ENCODE results near the gene TRIM72.
"Not testable (repeated sequence)": the region's sequence is repeated elsewhere in the genome, so short reads cannot be mapped to it uniquely, and the experiment has no call there.

Gene TRIM72

GRCh38 chr16:31216422-31217135 lies 2.7 kb downstream of the TRIM72 start, which contains the start of gene PYDC1:
PYDC1 (minus strand) TSS chr16:31217135; CDS start chr16:31217028, 107 bp downstream.
- DNase-seq: no peak

- DNase-seq: no peak
These were observed 3.2 kb downstream of the TRIM72 start for GRCh38 chr16:31217136-31217530.

GRCh38 chr16:31219154-31219741 lies 5.3 kb downstream of the TRIM72 start:
- no peak for DNase-seq

- DNase-seq: no peak
These were observed 7.6 kb downstream of the TRIM72 start for GRCh38 chr16:31221357-31222160.

- no peak for DNase-seq
These were observed 9.1 kb downstream of the TRIM72 start for GRCh38 chr16:31223044-31223443.

GRCh38 chr16:31224092-31224955 lies 10.4 kb downstream of the TRIM72 start:
- no peak for DNase-seq

GRCh38 chr16:31225193-31225592 lies 11.3 kb downstream of the TRIM72 start:
- DNase-seq: no peak

GRCh38 chr16:31228206-31228605 lies 14.3 kb downstream of the TRIM72 start:
- DNase-seq: no peak

GRCh38 chr16:31229501-31229900 lies 15.6 kb downstream of the TRIM72 start:
- DNase-seq: no peak

- DNase-seq: no peak
These were observed 24.1 kb downstream of the TRIM72 start for GRCh38 chr16:31238041-31238440.

GRCh38 chr16:31242206-31242605 lies 28.3 kb downstream of the TRIM72 start:
- DNase-seq: no peak

GRCh38 chr16:31243734-31244670 lies 30.1 kb downstream of the TRIM72 start:
- no peak for DNase-seq

GRCh38 chr16:31245598-31245997 lies 31.7 kb downstream of the TRIM72 start:
- DNase-seq: not testable (repeated sequence)

- no peak for DNase-seq
These were observed 32.4 kb downstream of the TRIM72 start for GRCh38 chr16:31246296-31246695.

GRCh38 chr16:31248344-31248743 lies 34.4 kb downstream of the TRIM72 start:
- DNase-seq: no peak

GRCh38 chr16:31250782-31251384 lies 37.0 kb downstream of the TRIM72 start:
- no peak for DNase-seq

GRCh38 chr16:31251435-31251834 lies 37.5 kb downstream of the TRIM72 start:
- no peak for DNase-seq

- no peak for DNase-seq
These were observed 39.7 kb downstream of the TRIM72 start for GRCh38 chr16:31253642-31254045.

- DNase-seq: no peak
These were observed 42.5 kb downstream of the TRIM72 start for GRCh38 chr16:31256466-31256865.

GRCh38 chr16:31258366-31258765 lies 44.4 kb downstream of the TRIM72 start:
- no peak for DNase-seq
